Large intestine (tissue), 3 donors: ENCODE data around the gene STX19. TPM values are rescaled to one million over a fixed set of nuclear protein-coding genes. Genes with fewer than 3 reads are reported as not detected.

Source experiments
- DNase-seq, 2 donors: peaks; one replicate each; pipeline versions ENCODE4 v3.0.0 to v3.0.0-alpha.2; 2013
- H3K27ac ChIP-seq: one replicate; pipeline ENCODE4 v1.5.1; 2013; ENCODE audit warnings: low read length
- H3K27me3 ChIP-seq: 2 replicates; pipeline ENCODE4 v1.6.1; 2013; ENCODE audit warnings: low read length; ENCODE audit not compliant: control insufficient read depth, insufficient read depth
- H3K36me3 ChIP-seq: 2 replicates; pipeline ENCODE4 v1.6.1; 2013; ENCODE audit warnings: low read length; ENCODE audit not compliant: control insufficient read depth, insufficient read depth
- H3K4me1 ChIP-seq: one replicate; pipeline ENCODE4 v1.6.1; 2013; ENCODE audit warnings: low read length; ENCODE audit not compliant: control insufficient read depth, insufficient read depth
- H3K4me3 ChIP-seq: one replicate; pipeline ENCODE4 v1.5.1; 2013; ENCODE audit warnings: low read length
- H3K9me3 ChIP-seq: one replicate; pipeline ENCODE4 v1.6.1; 2013; ENCODE audit warnings: mild to moderate bottlenecking, low read depth, low read length, moderate library complexity; ENCODE audit not compliant: control insufficient read depth
- WGBS: methylation state at CpG from one replicate; pipeline ENCODE4 v1.1.5; 2013; ENCODE audit warnings: low lambda C conversion rate; ENCODE audit not compliant: insufficient coverage; 5-methylcytosine and 5-hydroxymethylcytosine counted together
- polyA plus RNA-seq: library from polyadenylated mRNA; unstranded; fragments of 120-200 nt; gene quantifications from one replicate; pipeline ENCODE4 v1.2.1, GENCODE V29; 2013

STX19 gene
- polyA plus RNA-seq, 1 donor = 0.34 TPM

DNA sequence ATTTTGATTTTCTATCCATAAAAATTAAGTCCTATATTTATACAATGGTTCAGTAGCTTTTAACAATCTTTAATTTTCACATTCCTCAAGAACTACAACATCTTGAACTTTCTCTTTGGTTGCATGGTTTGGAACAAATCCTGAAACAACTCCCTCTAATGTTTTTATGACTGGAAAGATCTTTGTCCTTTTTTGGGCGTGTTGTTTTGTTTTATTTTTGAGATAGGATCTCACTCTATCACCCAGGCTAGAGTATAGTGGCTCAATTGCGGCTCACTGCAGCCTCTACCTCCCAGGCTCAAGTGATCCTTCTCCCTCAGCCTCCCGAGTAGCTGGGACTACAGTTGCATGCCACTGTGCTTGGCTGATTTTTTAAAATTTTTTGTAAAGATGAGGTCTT, 4.0 kb downstream of the STX19 start:
- Histone ChIP-seq H3K27me3 (no peaks in the 10 kb centered on the region), H3K9me3 (no peaks in the 10 kb centered on the region), H3K4me3 (no peak overlapping the region), H3K4me1 (no peaks in the 10 kb centered on the region), H3K36me3 (no peaks in the 10 kb centered on the region), H3K27ac (no peak overlapping the region)
- WGBS = no CpG with 5 or more reads among the region's 3 CpGs
- DNase-seq = no peak

DNA sequence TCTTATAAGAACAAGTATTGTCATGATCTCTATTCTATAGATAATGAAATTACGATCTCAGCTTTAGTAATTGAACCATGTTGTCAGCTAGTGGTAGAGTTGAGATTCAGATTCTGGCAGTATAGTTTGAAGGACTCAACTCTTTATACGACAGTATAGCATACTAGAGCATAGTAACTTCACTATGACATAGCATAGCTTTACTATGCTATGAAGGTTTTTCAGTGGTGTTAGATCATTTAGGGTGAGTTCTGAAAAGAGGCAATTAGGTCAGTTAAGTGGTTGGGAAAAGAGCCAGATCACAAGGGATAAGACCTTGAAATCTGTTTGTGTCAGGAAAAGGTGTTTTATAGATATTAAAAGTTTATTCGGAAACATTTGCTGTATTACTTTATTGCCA, 8.1 kb downstream of the STX19 start:
- H3K27ac ChIP-seq = no peak overlapping the region
- no peak for DNase-seq
- 100% methylated on average over 1 of the region's 3 CpGs for WGBS

DNA sequence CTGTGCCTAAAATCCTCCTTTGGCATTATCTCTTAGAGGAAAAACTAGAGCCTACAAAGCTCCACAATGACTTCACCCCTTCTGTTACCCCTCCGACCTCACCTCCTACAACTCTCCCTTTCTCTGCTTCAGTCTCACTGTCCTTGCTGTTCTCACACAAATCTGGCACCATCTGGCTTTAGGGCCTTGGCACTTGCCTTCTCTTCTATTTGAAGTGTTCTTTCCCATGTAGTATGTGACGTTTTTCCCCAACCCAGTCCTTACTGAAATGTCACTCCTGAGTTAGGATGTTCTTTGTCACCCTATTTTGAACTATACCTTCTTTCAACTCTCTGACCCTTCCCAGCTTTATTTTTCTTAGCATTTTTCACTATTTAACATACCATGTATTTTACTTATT, 8.7 kb downstream of the STX19 start:
- Histone ChIP-seq H3K27me3 (no peaks in the 10 kb centered on the region), H3K4me3 (no peak overlapping the region), H3K9me3 (no peaks in the 10 kb centered on the region), H3K36me3 (no peaks in the 10 kb centered on the region), H3K4me1 (no peaks in the 10 kb centered on the region), H3K27ac (no peak overlapping the region)
- 100% methylated on average over 1 of the region's 2 CpGs for WGBS
- DNase-seq = no peak

More for the DNA sequence above, 8.1 kb downstream of the STX19 start:
- no peaks in the 10 kb centered on the region for H3K9me3 ChIP-seq
- H3K4me1 ChIP-seq = no peaks in the 10 kb centered on the region
- H3K36me3 ChIP-seq = no peaks in the 10 kb centered on the region
- H3K4me3 ChIP-seq = no peak overlapping the region
- no peaks in the 10 kb centered on the region for H3K27me3 ChIP-seq

DNA sequence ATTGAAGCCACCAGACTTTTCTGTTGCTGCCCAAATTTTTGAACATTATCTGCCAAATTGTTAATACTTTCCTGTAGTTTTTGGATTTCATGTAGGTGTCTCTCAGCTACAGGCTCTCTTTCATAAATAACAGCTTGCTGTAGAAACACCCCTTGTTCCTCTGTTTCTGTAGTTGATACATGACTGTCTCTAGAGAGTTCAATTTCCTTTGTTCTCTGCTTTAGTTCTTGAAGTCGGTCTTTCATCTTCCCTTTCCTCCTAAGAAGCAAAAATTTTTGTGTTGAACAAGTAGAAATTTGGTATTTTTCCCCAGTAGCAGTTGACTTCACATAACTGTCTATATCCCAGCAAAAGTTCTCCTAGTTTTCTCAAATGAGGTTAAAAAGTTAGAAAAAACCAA, 13.4 kb downstream of the STX19 start:
- 100% methylated on average over 1 of the region's 1 CpG for WGBS
- Histone ChIP-seq H3K27ac (no peak overlapping the region), H3K9me3 (no peaks in the 10 kb centered on the region), H3K4me3 (no peak overlapping the region), H3K4me1 (no peaks in the 10 kb centered on the region), H3K36me3 (no peaks in the 10 kb centered on the region), H3K27me3 (no peaks in the 10 kb centered on the region)
- no peak for DNase-seq

DNA sequence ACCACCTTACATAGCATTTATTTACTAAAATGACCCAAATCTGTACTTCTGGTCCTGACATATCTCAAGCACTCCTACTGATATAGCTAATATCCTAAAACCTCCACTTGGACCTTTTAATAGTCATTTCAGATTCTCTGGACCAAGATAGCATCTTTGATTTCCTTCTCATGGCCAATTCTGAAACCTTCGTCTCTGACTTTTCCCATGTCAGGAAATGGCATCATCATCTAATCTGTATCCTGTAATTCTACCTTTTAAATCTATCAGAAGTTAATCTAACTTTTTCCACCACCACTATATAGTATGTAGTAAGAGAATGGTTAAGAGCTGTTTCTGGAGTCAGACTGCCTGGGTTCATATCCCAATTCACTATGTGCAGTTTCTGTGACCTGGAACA, 16.2 kb downstream of the STX19 start:
- WGBS = 83% methylated on average over 1 of the region's 1 CpG
- H3K9me3 ChIP-seq = no peaks in the 10 kb centered on the region
- H3K4me1 ChIP-seq = no peaks in the 10 kb centered on the region
- no peak for DNase-seq
- H3K27me3 ChIP-seq = no peaks in the 10 kb centered on the region
- H3K36me3 ChIP-seq = no peaks in the 10 kb centered on the region
- H3K4me3 ChIP-seq = no peak overlapping the region
- no peak overlapping the region for H3K27ac ChIP-seq

DNA sequence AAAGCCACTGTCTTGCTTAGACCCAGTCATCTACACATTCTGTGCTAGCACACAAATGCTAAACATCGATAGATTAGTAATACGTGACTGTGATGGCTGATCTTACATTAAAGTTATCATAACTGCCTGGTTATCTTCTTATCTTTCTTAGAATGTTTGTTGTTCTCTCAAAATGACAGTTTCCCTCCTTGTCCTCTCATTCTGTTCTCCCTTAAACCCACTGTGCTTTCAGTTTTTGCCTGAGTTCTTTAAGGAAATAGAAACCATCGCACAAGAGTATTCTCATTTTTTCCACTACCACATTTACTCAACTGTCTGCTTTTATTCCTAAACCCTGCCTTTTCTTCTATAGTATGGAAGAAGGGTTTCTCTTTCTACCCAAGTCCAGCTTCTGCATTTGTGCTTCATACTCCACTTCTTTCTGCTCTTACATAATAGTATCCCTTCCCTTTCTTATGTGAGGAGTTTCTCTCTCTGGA, 17.1 kb downstream of the STX19 start:
- Histone ChIP-seq H3K36me3 (no peaks in the 10 kb centered on the region), H3K27me3 (no peaks in the 10 kb centered on the region), H3K27ac (no peak overlapping the region), H3K4me3 (no peak overlapping the region), H3K9me3 (no peaks in the 10 kb centered on the region), H3K4me1 (no peaks in the 10 kb centered on the region)
- no peak for DNase-seq
- WGBS = 72% methylated on average over 2 of the region's 3 CpGs

DNA sequence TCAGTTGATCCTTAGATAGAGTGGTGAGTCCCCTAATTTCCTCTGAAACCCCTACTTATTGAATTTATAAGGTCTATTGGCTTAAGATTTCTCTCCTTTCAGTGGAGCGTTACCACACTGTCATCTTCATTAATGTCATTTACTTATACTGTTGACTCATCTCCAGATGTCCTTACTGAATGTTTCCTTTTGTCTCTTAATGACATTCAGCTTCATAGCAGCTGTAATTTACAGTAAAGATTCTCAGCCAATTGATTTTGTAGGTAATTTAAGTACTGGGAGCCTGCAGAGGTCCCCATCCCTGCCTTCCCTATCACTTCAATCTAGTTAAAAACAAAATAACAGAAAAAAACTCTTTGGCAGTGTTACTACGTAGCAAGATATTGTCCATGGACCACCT, 18.8 kb downstream of the STX19 start:
- DNase-seq = no peak
- no peak overlapping the region for H3K4me3 ChIP-seq
- no peaks in the 10 kb centered on the region for H3K36me3 ChIP-seq
- H3K4me1 ChIP-seq = no peaks in the 10 kb centered on the region
- WGBS = 100% methylated on average over 1 of the region's 2 CpGs
- H3K9me3 ChIP-seq = no peaks in the 10 kb centered on the region
- no peak overlapping the region for H3K27ac ChIP-seq
- H3K27me3 ChIP-seq = no peaks in the 10 kb centered on the region

DNA sequence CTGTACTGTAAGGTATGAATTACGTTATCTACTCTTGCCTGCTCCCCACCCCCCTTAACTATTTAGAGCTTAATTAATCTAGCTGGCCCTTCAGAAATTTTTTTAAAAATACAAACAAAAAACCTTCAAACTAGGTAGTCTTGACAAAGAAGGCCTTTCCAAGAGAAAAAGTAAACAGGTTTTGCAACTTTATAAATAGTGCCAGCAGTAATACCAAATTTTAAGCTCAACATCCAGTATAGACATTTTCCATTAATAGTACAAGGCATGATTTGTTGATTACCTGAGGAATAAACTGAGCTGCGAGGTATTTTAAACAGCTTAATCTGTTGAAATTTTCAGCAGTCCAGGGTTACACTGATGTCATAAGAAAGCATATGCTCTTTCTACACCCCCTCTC, 20.1 kb downstream of the STX19 start:
- WGBS = 100% methylated on average over 1 of the region's 2 CpGs
- H3K27ac ChIP-seq = no peak overlapping the region
- DNase-seq = no peak
- H3K27me3 ChIP-seq = no peaks in the 10 kb centered on the region
- H3K4me1 ChIP-seq = no peaks in the 10 kb centered on the region
- no peaks in the 10 kb centered on the region for H3K9me3 ChIP-seq
- H3K36me3 ChIP-seq = no peaks in the 10 kb centered on the region
- H3K4me3 ChIP-seq = no peak overlapping the region

DNA sequence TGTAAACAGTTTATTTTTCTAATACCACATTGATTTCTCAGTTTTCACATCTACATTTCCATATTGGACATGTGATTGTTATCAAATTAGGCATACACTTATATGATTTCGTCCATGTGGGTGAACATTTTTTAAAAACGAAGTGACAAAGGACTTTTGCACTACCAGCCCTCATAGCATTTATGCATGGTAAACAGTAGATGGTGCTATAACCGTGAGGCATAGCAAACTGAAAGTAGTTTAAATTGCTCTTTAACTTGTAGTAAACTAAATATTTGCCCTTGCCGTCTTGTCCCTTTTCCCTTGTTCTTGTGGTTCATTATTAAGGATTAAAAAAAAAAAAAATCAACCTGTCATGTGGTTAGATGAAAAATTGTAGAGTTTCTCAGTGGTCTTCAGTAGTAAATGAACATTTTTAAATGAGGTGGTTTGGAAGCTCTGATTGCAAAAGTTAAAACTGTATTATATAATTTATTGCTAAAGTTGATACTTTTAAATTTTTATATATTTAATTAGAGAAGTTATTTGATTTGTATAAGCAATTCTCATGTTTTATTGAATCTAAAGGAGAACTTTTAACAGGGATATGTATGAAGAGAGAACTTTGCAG, 24.0 kb downstream of the STX19 start:
- Histone ChIP-seq H3K36me3 (no peaks in the 10 kb centered on the region), H3K4me3 (no peak overlapping the region), H3K9me3 (no peaks in the 10 kb centered on the region), H3K27ac (no peak overlapping the region), H3K4me1 (no peaks in the 10 kb centered on the region), H3K27me3 (no peaks in the 10 kb centered on the region)
- WGBS = 0% methylated on average over 1 of the region's 4 CpGs
- peak; percentile 28 to 43 for DNase-seq

DNA sequence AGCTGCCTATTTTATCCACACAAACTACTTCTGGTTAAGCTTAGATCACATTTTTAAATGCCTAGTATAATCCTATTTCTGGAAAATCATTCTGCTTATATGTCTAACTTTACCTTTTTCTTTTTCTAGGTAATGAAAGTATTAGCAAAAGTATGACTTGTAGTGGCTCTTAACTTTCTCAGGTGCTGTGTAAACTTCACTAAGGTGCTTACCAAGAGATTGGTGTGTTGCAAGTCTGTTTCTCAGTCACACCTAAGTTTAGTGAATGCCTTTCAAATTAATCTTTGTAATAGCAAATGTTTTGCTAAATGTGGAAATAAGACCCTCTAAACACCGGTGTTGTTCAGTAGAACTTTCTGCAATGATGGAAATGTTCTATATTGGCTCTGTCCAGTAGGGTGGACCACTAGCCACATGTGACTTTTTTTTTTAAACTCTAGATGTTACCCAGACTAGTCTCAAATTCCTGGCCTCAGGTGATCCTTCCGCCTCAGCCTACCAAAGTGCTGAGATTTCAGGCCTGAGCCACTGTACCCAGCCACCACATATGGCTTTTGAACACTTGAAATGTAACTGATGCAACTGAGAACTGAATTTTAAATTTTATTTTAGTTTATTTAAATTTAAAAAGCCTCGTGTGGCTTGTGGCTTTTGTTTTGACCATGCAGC, 26.4 kb downstream of the STX19 start:
- H3K9me3 ChIP-seq = no peaks in the 10 kb centered on the region
- no peaks in the 10 kb centered on the region for H3K27me3 ChIP-seq
- DNase-seq = no peak
- no peaks in the 10 kb centered on the region for H3K4me1 ChIP-seq
- H3K4me3 ChIP-seq = no peak overlapping the region
- no peaks in the 10 kb centered on the region for H3K36me3 ChIP-seq
- no peak overlapping the region for H3K27ac ChIP-seq
- 100% methylated on average over 2 of the region's 3 CpGs for WGBS

DNA sequence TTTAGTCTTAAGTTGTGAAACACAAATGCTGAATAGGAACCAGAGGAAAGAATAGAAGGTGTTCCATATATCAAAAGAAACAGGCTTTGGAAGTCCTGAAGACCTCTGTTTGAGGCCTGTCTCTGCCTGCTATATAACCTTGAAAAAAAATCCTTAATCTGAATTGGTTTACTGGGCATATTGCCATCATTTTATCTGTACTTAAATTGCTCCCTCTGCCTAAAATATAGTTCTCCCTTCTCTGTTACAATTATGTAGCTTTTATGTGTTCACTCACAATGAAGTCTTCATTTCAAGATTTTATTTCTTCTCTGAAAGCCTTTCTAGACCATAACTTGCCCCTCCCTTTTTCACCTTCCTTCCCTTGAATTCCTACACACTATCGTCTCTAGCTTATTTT, 27.2 kb downstream of the STX19 start:
- peaks cover 4% of the 10 kb centered on the region for H3K36me3 ChIP-seq
- no peak overlapping the region for H3K4me3 ChIP-seq
- no peaks in the 10 kb centered on the region for H3K9me3 ChIP-seq
- no peak overlapping the region for H3K27ac ChIP-seq
- no peak for DNase-seq
- WGBS = 90% methylated on average over 1 of the region's 1 CpG
- H3K4me1 ChIP-seq = no peaks in the 10 kb centered on the region
- H3K27me3 ChIP-seq = no peaks in the 10 kb centered on the region
